ENCODE data around the gene CIDEC. TPM values are rescaled to one million over a fixed set of nuclear protein-coding genes. Genes with fewer than 3 reads are reported as not detected.
"Not testable (repeated sequence)": the region's sequence is repeated elsewhere in the genome, so short reads cannot be mapped to it uniquely, and the experiment has no call there.

The CIDEC gene
- total RNA-seq, 1 experiment from 2014 or later, result not detected

DNA sequence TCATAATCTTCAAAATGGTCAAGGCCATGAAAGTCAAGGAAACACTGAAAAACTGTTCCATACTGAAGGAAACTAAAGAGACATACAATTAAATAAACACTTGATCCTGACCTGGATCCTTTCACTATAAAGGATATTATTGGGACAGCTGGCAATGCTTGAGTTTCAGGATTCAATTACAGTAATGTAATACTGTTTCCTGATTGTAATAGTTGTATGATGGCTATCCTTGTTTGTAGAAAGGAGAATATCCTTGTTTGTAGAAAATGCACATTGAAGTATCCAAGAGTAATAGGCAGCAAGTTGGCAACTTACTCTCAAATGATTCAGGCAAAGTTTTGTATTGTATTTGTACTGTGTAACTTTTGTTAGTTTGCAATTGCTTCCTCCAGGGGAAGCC, 4.6 kb downstream of the CIDEC start:
- ChIA-PET POLR2A (interaction anchor here (0.6 to 0.8 kb wide), 2 partner anchors 96 to 142 kb away, joined by 3 read pairs; no protein-coding TSS in a partner anchor), CTCF (no interaction called here)
- Histone ChIP-seq H3K9me3 (ENCODE audit: control insufficient read depth, insufficient read depth, low read depth, low read length) (no peaks in the 10 kb centered on the region), H3K27ac (ENCODE audit: low read length) (no peak overlapping the region), H3K36me3 (ENCODE audit: control insufficient read depth, insufficient read depth, low read length) (no peaks in the 10 kb centered on the region), H3K4me3 (ENCODE audit: low read depth in 2 of 2, low read length in 2 of 2) (no peak overlapping the region), H3K4me1 (ENCODE audit: control insufficient read depth, insufficient read depth, low read length) (no peaks in the 10 kb centered on the region), H3K27me3 (ENCODE audit: control insufficient read depth, insufficient read depth, low read length) (no peaks in the 10 kb centered on the region)
- ATAC-seq (no peak), DNase-seq (ENCODE audit: low read depth, low spot score) (no peak)
- intact Hi-C loops (cut with micrococcal nuclease; ENCODE audit: unreplicated experiment), result no loop called here
- no TSS peak for BruUV-seq (replicated peaks)
- TF ChIP-seq POLR2AphosphoS5 (IDR thresholded peaks at IDR 0.05; ENCODE audit: low read depth, low read length), result no peak
- no peak for TF ChIP-seq SIN3A (IDR thresholded peaks at IDR 0.05; ENCODE audit: borderline replicate concordance, insufficient read depth, low read depth, low read length)
- TF ChIP-seq, protein P1, sequence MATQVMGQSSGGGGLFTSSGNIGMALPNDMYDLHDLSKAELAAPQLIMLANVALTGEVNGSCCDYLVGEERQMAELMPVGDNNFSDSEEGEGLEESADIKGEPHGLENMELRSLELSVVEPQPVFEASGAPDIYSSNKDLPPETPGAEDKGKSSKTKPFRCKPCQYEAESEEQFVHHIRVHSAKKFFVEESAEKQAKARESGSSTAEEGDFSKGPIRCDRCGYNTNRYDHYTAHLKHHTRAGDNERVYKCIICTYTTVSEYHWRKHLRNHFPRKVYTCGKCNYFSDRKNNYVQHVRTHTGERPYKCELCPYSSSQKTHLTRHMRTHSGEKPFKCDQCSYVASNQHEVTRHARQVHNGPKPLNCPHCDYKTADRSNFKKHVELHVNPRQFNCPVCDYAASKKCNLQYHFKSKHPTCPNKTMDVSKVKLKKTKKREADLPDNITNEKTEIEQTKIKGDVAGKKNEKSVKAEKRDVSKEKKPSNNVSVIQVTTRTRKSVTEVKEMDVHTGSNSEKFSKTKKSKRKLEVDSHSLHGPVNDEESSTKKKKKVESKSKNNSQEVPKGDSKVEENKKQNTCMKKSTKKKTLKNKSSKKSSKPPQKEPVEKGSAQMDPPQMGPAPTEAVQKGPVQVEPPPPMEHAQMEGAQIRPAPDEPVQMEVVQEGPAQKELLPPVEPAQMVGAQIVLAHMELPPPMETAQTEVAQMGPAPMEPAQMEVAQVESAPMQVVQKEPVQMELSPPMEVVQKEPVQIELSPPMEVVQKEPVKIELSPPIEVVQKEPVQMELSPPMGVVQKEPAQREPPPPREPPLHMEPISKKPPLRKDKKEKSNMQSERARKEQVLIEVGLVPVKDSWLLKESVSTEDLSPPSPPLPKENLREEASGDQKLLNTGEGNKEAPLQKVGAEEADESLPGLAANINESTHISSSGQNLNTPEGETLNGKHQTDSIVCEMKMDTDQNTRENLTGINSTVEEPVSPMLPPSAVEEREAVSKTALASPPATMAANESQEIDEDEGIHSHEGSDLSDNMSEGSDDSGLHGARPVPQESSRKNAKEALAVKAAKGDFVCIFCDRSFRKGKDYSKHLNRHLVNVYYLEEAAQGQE (IDR thresholded peaks at IDR 0.05; ENCODE audit: insufficient read depth in 1 of 2, low read depth in 2 of 2, low read length in 1 of 2), result no peak
- no peak for TF ChIP-seq TCF7L2 (IDR thresholded peaks at IDR 0.05; ENCODE audit: low read depth, low read length)
- TF ChIP-seq, protein P2, sequence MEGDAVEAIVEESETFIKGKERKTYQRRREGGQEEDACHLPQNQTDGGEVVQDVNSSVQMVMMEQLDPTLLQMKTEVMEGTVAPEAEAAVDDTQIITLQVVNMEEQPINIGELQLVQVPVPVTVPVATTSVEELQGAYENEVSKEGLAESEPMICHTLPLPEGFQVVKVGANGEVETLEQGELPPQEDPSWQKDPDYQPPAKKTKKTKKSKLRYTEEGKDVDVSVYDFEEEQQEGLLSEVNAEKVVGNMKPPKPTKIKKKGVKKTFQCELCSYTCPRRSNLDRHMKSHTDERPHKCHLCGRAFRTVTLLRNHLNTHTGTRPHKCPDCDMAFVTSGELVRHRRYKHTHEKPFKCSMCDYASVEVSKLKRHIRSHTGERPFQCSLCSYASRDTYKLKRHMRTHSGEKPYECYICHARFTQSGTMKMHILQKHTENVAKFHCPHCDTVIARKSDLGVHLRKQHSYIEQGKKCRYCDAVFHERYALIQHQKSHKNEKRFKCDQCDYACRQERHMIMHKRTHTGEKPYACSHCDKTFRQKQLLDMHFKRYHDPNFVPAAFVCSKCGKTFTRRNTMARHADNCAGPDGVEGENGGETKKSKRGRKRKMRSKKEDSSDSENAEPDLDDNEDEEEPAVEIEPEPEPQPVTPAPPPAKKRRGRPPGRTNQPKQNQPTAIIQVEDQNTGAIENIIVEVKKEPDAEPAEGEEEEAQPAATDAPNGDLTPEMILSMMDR (IDR thresholded peaks at IDR 0.05), result no peak
- in situ Hi-C loops (cut with HindIII; ENCODE audit: low pct_unique_long_range_greater_than_20kb, low sequenced_read_pairs), result no loop called here

DNA sequence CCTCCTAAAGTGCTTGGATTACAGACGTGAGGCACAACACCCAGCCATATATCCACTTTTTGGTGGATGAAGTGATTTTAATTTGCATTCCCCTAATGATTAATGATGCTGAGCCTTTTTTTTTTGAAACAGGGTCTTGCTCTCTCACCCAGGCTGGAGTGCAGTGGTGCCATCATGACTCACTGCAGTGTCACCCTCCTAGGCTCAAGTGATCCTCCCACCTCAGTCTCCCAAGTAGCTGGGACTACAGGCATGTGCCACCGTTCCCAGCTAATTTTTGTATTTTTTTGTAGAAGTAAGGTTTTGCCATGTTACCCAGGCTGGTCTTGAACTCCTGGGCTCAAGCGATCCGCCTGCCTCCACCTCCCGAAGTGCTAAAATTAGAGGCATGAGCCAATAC, 8.0 kb downstream of the CIDEC start:
- CTCF ChIA-PET; DNase-seq (ENCODE audit: low read depth, low spot score); POLR2A ChIA-PET: not testable (repeated sequence)

DNA sequence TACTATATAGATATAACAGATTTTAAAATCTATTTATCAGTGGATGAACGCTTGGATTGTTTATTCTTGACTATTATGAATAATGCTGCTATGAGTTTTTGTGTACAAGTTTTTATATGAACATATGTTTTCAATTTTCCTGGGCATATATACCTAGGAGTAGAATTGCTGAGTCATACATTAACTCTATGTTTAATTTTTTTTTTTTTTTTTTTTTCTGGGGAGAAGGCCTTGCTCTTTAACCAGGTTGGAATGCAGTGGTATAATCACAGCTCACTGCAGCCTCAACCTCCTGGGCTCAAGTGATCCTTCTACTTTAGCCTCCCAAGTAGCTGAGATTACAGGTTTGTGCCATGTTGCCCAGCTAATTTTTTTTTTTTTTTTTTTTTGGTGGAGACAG, 9.1 kb downstream of the CIDEC start:
- BruUV-seq (replicated peaks), result no TSS peak

More for the DNA sequence above, 8.0 kb downstream of the CIDEC start:
- H3K4me3 ChIP-seq (ENCODE audit: low read depth in 2 of 2, low read length in 2 of 2); BruUV-seq (replicated peaks); H3K4me1 ChIP-seq (ENCODE audit: control insufficient read depth, insufficient read depth, low read length); H3K27me3 ChIP-seq (ENCODE audit: control insufficient read depth, insufficient read depth, low read length); intact Hi-C loops (cut with micrococcal nuclease; ENCODE audit: unreplicated experiment); H3K27ac ChIP-seq (ENCODE audit: low read length); ATAC-seq; H3K9me3 ChIP-seq (ENCODE audit: control insufficient read depth, insufficient read depth, low read depth, low read length); H3K36me3 ChIP-seq (ENCODE audit: control insufficient read depth, insufficient read depth, low read length); in situ Hi-C loops (cut with HindIII; ENCODE audit: low pct_unique_long_range_greater_than_20kb, low sequenced_read_pairs): not testable (repeated sequence)

More for the DNA sequence above, 9.1 kb downstream of the CIDEC start:
- H3K9me3 ChIP-seq (ENCODE audit: control insufficient read depth, insufficient read depth, low read depth, low read length), result no peaks in the 10 kb centered on the region
- intact Hi-C loops (cut with micrococcal nuclease; ENCODE audit: unreplicated experiment) (no loop called here), in situ Hi-C loops (cut with HindIII; ENCODE audit: low pct_unique_long_range_greater_than_20kb, low sequenced_read_pairs) (no loop called here)
- no peaks in the 10 kb centered on the region for H3K27me3 ChIP-seq (ENCODE audit: control insufficient read depth, insufficient read depth, low read length)
- CTCF ChIA-PET, result interaction anchor here (0.7 kb wide), 1 partner anchor 18 kb away, joined by 9 read pairs; no protein-coding TSS in a partner anchor
- H3K4me3 ChIP-seq (ENCODE audit: low read depth in 2 of 2, low read length in 2 of 2), result no peak overlapping the region
- H3K27ac ChIP-seq (ENCODE audit: low read length), result no peak overlapping the region
- no peaks in the 10 kb centered on the region for H3K4me1 ChIP-seq (ENCODE audit: control insufficient read depth, insufficient read depth, low read length)
- no peak for DNase-seq (ENCODE audit: low read depth, low spot score)
- no peaks in the 10 kb centered on the region for H3K36me3 ChIP-seq (ENCODE audit: control insufficient read depth, insufficient read depth, low read length)
- TF ChIP-seq TCF7L2 (IDR thresholded peaks at IDR 0.05; ENCODE audit: low read depth, low read length) (no peak), POLR2AphosphoS5 (IDR thresholded peaks at IDR 0.05; ENCODE audit: low read depth, low read length) (no peak), SIN3A (IDR thresholded peaks at IDR 0.05; ENCODE audit: borderline replicate concordance, insufficient read depth, low read depth, low read length) (no peak)
- TF ChIP-seq, protein P2 (IDR thresholded peaks at IDR 0.05), result no peak
- TF ChIP-seq, protein P1 (IDR thresholded peaks at IDR 0.05; ENCODE audit: insufficient read depth in 1 of 2, low read depth in 2 of 2, low read length in 1 of 2), result no peak
- POLR2A ChIA-PET, result interaction anchor here (0.6 to 0.7 kb wide), 2 partner anchors 76 to 122 kb away, joined by 5 to 16 read pairs; no protein-coding TSS in a partner anchor
- no peak for ATAC-seq
